SU-DHL-6 (cell line): ENCODE measurements around the gene VAT1L.
A peak's percentile ranks its signal among the peaks of the same experiment; 100 is the strongest.

ENCODE experiments used
- H2AFZ ChIP-seq: fragments of 200-600 bp; sonication (generic); 2 replicates; pipeline ENCODE4 v1.6.1; 2014; ENCODE audit warnings: low read depth, mild to moderate bottlenecking, moderate library complexity, mixed read lengths, antibody characterized with exemption, low read length; ENCODE audit not compliant: severe bottlenecking
- H3F3A ChIP-seq: fragments of 200-600 bp; shearing (Covaris generic); 2 replicates; pipeline ENCODE4 v1.6.0; 2016; ENCODE audit warnings: antibody characterized with exemption, mild to moderate bottlenecking; ENCODE audit not compliant: insufficient read depth
- H3K27ac ChIP-seq: fragments of 200-600 bp; sonication (generic); 2 replicates; pipeline ENCODE4 v1.5.1; 2016; ENCODE audit warnings: low read depth, mild to moderate bottlenecking, low read length, moderate library complexity, mixed read lengths
- H3K27me3 ChIP-seq: fragments of 200-600 bp; sonication (generic), shearing (Covaris generic); 2 replicates; pipeline ENCODE4 v1.6.0; 2014; ENCODE audit warnings: mild to moderate bottlenecking, low read length
- H3K36me3 ChIP-seq: fragments of 200-600 bp; sonication (generic); 2 replicates; pipeline ENCODE4 v1.6.1; 2014; ENCODE audit warnings: mild to moderate bottlenecking, low read length, mixed read lengths
- H3K4me2 ChIP-seq: fragments of 300-600, 200-600 bp; shearing (Covaris generic), sonication (generic); 2 replicates; pipeline ENCODE4 v1.6.0; 2014; ENCODE audit warnings: low read length, low read depth, mild to moderate bottlenecking; ENCODE audit not compliant: poor library complexity, severe bottlenecking
- H3K4me3 ChIP-seq: fragments of 200-600 bp; sonication (generic); 2 replicates; pipeline ENCODE4 v1.5.1; 2014; ENCODE audit warnings: antibody characterized with exemption, low read length, mild to moderate bottlenecking, mixed read lengths; ENCODE audit not compliant: insufficient read depth, poor library complexity, severe bottlenecking
- H3K79me2 ChIP-seq: fragments of 200-600 bp; sonication (generic); 2 replicates; pipeline ENCODE4 v1.6.1; 2014; ENCODE audit warnings: mild to moderate bottlenecking, low read length, moderate library complexity; ENCODE audit not compliant: insufficient read depth
- H3K9ac ChIP-seq: fragments of 200-600 bp; sonication (generic); 2 replicates; pipeline ENCODE4 v1.7.0; 2014; ENCODE audit warnings: mild to moderate bottlenecking, low read length
- H3K9me2 ChIP-seq: fragments of 200-600 bp; sonication (generic); replicated peaks from 2 replicates; pipeline ENCODE4 v1.6.1; 2014; ENCODE audit warnings: low read length; ENCODE audit not compliant: insufficient read depth
- H3K9me3 ChIP-seq: fragments of 200-600 bp; sonication (generic); 2 replicates; pipeline ENCODE4 v1.6.1; 2014; ENCODE audit warnings: low read length, mixed read lengths; ENCODE audit not compliant: insufficient read depth
- H4K20me1 ChIP-seq: fragments of 200-600 bp; sonication (generic); 2 replicates; pipeline ENCODE4 v1.6.1; 2014; ENCODE audit warnings: low read depth, mild to moderate bottlenecking, antibody characterized with exemption, low read length, moderate library complexity, mixed read lengths
- CTCF ChIP-seq: fragments of 200-600 bp; sonication (generic); IDR thresholded peaks from one replicate; pipeline ENCODE4 v1.5.1; 2017; ENCODE audit warnings: antibody characterized with exemption, mild to moderate bottlenecking, low read length, moderate library complexity; ENCODE audit not compliant: insufficient read depth, poor library complexity, severe bottlenecking
- EZH2phosphoT487 ChIP-seq: fragments of 200-600 bp; sonication (generic), shearing (Covaris generic); conservative IDR thresholded peaks from 2 replicates; pipeline ENCODE4 v1.6.1; 2018; ENCODE audit warnings: mild to moderate bottlenecking, antibody characterized with exemption, low read length, moderate library complexity, mixed read lengths

The VAT1L gene

GRCh38 chr16:77781091-77781490, 7.3 kb upstream of the VAT1L start:
- no peak overlapping the region for H3K4me2 ChIP-seq
- no peak overlapping the region for H3K27ac ChIP-seq
- H3K27me3 ChIP-seq: no peaks in the 10 kb centered on the region
- H3K79me2 ChIP-seq: no peaks in the 10 kb centered on the region
- H3K9ac ChIP-seq: no peak overlapping the region
- no peaks in the 10 kb centered on the region for H4K20me1 ChIP-seq
- H3K36me3 ChIP-seq: no peaks in the 10 kb centered on the region
- no peak overlapping the region for H2AFZ ChIP-seq
- H3F3A ChIP-seq: no peaks in the 10 kb centered on the region
- no peaks in the 10 kb centered on the region for H3K9me2 ChIP-seq
- TF ChIP-seq EZH2phosphoT487 (no peak), CTCF (no peak)
- no peak overlapping the region for H3K4me3 ChIP-seq
- H3K9me3 ChIP-seq: no peaks in the 10 kb centered on the region

GRCh38 chr16:77782694-77783093, 5.7 kb upstream of the VAT1L start:
- H4K20me1 ChIP-seq: no peaks in the 10 kb centered on the region
- H2AFZ ChIP-seq: no peak overlapping the region
- H3K4me2 ChIP-seq: no peak overlapping the region
- no peaks in the 10 kb centered on the region for H3K9me3 ChIP-seq
- no peaks in the 10 kb centered on the region for H3F3A ChIP-seq
- H3K79me2 ChIP-seq: no peaks in the 10 kb centered on the region
- H3K27me3 ChIP-seq: no peaks in the 10 kb centered on the region
- no peak overlapping the region for H3K27ac ChIP-seq
- no peaks in the 10 kb centered on the region for H3K36me3 ChIP-seq
- no peaks in the 10 kb centered on the region for H3K9me2 ChIP-seq
- TF ChIP-seq CTCF (peak; percentile 29), EZH2phosphoT487 (no peak)
- H3K4me3 ChIP-seq: no peak overlapping the region
- no peak overlapping the region for H3K9ac ChIP-seq

- H3K9me2 ChIP-seq: no peaks in the 10 kb centered on the region
- H3K36me3 ChIP-seq: no peaks in the 10 kb centered on the region
- H3F3A ChIP-seq: no peaks in the 10 kb centered on the region
- H3K4me2 ChIP-seq: no peak overlapping the region
- H3K9ac ChIP-seq: no peak overlapping the region
- TF ChIP-seq CTCF (no peak), EZH2phosphoT487 (no peak)
- H3K27ac ChIP-seq: no peak overlapping the region
- no peaks in the 10 kb centered on the region for H3K79me2 ChIP-seq
- no peaks in the 10 kb centered on the region for H3K9me3 ChIP-seq
- no peaks in the 10 kb centered on the region for H3K27me3 ChIP-seq
- no peak overlapping the region for H2AFZ ChIP-seq
- H4K20me1 ChIP-seq: no peaks in the 10 kb centered on the region
- H3K4me3 ChIP-seq: no peak overlapping the region
These were observed 3.7 kb upstream of the VAT1L start for GRCh38 chr16:77784441-77785372.
